ENCODE data around the gene PLA2G6.

GRCh38 chr22:38127869-38128268 is 53.8 kb downstream of the PLA2G6 start:
- TF ChIP-seq CTCF (IDR thresholded peaks at IDR 0.05), result no peak
- TF ChIP-seq POLR2AphosphoS5 (IDR thresholded peaks at IDR 0.05; ENCODE audit: low read depth, low read length), result no peak
